DMS53 treated with DMSO at 0.1 percent for 48 hours (cell line): ENCODE measurements around the gene IFT88.

Experiments used
- DNase-seq: peaks from one replicate; lab custom pipeline; 2025; ENCODE audit not compliant: unreplicated experiment; lab: John Stamatoyannopoulos, UW

Gene IFT88, protein sequence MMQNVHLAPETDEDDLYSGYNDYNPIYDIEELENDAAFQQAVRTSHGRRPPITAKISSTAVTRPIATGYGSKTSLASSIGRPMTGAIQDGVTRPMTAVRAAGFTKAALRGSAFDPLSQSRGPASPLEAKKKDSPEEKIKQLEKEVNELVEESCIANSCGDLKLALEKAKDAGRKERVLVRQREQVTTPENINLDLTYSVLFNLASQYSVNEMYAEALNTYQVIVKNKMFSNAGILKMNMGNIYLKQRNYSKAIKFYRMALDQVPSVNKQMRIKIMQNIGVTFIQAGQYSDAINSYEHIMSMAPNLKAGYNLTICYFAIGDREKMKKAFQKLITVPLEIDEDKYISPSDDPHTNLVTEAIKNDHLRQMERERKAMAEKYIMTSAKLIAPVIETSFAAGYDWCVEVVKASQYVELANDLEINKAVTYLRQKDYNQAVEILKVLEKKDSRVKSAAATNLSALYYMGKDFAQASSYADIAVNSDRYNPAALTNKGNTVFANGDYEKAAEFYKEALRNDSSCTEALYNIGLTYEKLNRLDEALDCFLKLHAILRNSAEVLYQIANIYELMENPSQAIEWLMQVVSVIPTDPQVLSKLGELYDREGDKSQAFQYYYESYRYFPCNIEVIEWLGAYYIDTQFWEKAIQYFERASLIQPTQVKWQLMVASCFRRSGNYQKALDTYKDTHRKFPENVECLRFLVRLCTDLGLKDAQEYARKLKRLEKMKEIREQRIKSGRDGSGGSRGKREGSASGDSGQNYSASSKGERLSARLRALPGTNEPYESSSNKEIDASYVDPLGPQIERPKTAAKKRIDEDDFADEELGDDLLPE

DNA sequence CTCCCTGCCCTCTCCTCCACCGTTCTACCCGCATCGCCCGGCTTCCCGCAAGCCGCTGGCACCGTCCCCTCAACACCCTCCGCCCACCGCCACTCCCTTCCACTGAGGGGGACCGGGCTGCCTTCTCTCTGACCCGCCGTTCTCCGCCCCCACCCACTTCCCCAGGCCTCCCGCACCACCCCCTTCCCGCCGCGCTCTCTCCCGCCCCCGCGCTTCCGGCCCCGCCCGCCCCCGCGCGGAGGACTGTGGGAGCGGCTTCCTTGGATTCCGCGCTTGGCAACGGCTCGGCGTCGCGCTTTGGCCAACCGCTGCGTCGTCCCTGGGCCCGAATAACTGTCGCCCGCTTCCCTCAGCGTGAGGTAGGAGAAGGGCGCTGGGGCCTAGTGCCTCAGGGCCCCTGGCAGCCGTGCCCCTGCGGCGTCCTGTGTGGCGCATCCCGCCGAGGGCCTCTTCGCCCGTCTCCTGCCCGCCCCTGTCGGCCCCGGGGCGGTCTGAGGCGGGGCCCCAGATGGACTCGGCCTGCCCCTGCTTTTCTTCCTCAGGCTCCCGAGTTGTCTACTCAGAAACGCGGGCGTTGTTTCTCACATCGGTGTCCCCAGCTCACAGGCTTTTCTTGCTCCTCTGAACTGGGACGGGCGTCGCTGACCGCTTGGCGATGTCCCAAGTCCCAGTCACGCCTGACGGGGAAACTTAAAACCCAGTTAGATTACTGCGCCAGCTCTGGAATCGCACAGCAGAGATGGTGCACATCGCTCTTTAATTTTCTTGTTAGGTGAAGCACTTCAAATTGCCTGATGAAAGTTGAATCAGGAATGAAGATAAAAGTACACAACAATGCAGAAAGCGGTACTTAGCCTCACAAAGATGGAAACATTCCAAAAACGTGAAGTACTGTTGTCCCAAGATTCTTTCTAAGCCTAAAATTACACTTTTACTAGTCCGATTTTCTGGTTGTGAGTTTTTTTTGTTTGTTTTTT lies at the start of gene IFT88:
IFT88 (plus strand) TSS at position 260 of the 977 bp plus-strand sequence. CDS start 7,229 bp downstream, outside the sequence.
- DNase-seq: peak; percentile 77

GRCh38 chr13:20518660-20519100 lies 48.3 kb upstream of the IFT88 start:
- DNase-seq: no peak

DNA sequence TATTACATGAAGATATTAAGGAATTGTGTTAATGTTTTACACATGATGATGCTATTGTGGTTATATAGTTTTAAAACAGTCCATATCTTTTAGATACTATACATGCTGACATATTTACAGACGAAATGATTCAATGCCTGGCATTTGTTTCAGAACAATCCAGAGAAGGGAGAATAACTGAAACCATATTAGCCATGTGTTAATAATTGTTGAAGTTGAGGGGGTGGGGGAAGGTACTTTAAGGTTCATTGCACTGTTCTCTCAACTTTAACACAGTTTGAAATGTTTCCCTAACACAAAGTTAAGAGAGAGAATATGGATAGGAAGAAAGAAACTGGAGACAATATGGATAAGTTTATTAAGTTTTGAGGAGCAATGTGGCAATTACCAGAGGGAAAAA lies 47.1 kb upstream of the IFT88 start:
- DNase-seq: no peak

DNA sequence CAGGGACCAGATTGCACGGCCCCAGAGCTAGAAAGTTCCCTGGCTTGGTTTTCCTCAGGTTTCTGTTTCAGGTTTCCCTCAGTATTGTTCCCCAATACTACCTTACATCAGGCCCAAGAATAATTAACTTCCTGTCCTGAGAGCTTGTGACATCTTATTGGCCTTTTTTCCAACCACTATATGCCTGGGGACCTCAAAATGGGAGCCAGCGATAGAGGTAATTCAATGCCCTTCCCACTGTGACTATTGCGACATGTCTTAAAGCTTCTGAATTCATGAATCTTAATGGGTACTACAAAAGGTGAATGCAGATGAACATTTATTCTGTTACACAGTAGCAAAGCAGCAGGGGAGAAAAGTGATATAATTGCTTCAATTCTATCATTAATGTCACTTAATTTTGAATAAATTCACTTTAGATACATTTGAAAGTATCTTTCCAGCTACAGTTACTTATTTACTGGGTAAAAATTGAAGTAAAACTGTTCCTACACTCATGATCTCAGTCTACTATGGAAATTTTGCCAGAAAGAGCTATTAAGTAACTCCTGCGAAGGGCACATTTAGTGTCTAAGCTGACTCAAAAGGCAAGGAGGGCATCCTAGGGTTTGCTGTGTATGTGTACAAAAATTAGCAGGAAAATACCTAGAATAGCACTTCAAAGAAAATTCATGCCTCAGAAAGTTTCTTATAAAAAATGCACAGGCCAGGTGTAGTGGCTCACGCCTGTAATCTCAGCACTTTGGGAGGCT lies 45.4 kb upstream of the IFT88 start:
- DNase-seq: no peak

- peak; percentile 25 for DNase-seq
Observed at GRCh38 chr13:20525144-20525600, 41.8 kb upstream of the IFT88 start.

DNA sequence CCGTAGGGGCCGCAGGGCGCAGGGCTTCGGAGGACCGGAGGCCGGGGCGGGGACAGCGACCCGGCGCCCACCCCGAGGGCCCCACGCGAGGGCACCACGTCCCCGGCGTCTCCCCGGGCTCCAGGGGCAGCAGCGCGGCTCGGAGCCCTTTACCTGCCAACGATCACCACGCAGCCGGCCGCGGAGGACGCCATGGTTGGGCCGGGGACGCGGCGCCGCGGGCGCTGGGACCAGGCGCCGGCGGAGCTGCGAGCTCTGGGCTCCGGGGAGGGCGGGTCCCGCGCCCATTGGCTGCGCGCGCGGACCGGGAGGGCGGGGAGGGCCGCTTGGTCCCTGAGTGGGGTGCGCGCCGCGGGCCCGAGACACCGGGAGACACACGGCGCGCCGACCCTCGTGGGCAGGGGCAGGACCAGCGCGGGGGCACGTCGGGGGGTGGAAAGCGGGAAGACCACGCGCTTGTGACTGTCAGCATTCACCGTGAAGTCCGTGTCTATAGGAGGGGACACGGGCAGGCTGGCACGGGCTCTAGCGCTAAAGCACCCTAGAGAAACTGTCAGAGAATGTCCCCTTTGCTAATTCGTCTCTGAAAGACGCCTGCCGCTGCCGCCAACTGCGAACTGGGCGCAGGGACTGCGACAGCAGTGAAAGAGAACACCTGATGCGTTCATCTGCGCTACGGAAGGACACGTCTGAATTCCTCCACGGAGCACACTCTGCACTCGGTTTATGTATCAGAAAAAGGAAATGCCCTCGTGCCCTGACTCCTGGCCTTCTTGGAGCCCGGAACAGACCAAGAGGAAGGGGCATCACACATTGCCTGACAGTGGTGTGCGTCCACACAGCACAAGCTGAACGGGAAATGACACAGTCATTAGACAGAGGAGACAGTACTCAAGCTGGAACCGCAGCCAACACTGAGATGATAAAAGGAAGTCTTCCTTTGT lies 41.1 kb upstream of the IFT88 start, which contains the start of gene CRYL1:
CRYL1 (minus strand) TSS at position 257 of the 944 bp plus-strand sequence; CDS start at position 194, 63 bp downstream.
- DNase-seq: peak; percentile 87

GRCh38 chr13:20526664-20527063 lies 40.3 kb upstream of the IFT88 start:
- peak; percentile 65 for DNase-seq

DNA sequence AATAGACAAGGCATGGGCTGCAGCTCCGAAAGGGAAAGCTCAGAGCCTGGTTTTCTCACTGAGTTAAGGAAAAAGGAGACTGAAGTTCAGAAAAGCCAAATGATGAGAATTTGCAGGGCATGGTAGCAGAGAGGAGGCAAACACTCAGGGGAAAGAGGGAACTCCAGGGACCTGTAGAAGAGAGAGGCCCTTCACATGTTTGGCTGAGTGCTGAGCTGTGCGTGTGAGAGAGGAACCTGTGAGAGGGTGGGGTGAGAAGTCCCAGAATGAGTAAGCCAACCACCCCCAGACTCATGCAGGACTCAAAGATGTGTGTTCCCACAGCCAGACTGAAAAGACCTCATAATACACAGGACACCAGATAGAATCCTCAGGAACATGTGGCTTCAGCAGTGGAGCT lies 38.5 kb upstream of the IFT88 start:
- no peak for DNase-seq

DNA sequence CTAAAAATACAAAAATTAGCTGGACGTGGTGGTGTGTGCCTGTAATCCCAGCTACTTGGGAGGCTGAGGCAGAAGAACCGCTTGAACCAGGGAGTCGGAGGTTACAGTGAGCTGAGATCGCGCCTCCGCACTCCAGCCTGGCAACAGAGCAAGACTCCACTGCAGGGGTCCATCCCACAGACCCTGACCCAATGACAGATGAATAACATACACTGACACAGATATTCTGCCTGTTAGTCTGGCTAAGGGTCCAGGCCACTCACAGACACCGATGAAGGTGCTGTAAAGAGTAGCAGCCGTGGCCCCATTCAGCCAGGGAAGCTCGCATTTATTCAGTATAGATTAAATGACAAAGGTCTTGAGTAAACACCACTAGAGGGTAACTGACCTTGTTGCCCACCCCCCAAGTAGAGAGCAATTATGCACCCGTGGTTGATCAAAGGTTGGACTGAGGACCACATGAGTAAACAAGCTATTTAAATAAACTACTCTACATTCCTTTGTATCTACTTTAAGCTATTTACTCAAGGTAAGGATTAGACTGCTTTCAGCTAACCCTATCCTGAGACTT lies 32.8 kb upstream of the IFT88 start:
- DNase-seq: no peak

DNA sequence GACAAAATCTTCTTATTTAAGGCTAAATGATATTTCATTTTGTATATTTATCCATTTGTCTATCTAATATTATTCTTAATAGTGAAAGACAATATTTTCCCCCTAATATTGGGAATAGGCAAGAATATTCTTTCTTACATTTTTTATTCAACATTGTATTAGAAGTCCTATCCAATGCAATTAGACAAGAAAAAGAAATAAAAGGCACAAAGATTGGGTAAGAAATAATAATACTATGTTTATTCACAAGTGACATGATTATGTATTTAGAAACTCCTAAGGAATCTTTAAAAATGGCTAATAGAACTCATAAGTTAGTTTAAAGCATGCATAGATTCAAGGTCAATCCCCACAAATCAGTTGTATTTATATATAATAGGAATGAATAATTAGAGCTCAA lies 30.0 kb upstream of the IFT88 start:
- no peak for DNase-seq

DNA sequence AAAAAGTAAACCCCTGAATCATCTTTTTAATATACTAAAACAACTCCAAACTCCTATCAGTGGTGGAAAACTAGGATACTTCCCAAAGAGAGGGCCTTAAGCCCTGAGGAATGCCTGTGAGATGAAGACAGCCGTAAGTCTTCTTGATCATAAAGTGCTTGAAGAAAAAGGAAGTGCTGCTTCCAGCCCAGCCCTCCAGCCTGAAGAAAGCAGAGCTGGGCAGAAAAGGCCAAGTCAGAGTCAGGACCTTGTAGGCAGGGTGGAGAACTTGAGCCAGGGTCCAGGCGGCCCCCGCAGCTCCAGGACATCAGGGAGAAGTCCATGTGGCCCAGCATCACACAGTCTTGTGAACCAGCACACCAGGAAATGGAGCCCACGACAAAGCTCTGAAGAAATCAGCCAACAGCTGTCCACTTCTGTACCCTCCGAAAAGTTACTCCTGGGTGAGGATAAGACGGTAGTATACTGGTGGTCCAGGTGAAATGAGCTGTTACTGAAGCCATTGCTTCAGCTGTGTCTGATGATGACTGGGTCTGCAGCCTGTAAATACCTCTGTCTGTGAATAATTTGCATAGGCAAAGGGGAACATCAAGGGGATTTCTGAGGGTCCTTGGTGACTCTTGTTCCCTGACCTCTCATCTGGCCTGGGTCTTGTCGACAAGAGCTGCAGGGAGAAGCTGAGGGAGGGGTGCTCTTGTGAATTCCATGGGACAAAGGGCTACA lies 22.6 kb upstream of the IFT88 start:
- DNase-seq: no peak

GRCh38 chr13:20546556-20546955 lies 20.4 kb upstream of the IFT88 start:
- no peak for DNase-seq

DNA sequence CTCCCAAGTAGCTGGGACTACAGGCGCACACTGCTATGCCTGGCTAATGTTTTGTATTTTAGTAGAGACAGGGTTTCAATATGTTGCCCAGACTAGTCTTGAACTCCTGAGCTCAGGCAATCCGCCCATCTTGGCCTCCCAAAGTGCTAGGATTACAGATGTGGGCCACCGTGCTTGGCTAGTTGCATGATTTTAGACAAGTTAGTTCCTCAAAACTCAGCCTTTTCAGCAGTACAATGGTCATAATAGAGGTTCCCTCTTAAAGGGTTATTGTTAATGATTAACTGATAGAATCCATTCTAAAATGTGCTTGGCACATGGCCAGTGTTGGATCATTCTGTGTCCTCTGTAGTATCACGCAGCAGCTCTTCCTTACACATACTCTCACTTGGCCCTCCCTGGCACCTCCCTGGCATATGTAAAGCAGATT lies 19.5 kb upstream of the IFT88 start:
- peak; percentile 95 for DNase-seq

- no peak for DNase-seq
Observed at GRCh38 chr13:20550799-20551198, 16.2 kb upstream of the IFT88 start.

- DNase-seq: no peak
Observed at GRCh38 chr13:20553311-20553710, 13.6 kb upstream of the IFT88 start.

GRCh38 chr13:20558982-20559381 lies 8.0 kb upstream of the IFT88 start:
- DNase-seq: no peak

GRCh38 chr13:20559659-20560356 lies 7.1 kb upstream of the IFT88 start:
- DNase-seq: no peak
